Stomach (tissue), 9 donors: ENCODE results near the gene SMIM31. TPM values are rescaled to one million over a fixed set of nuclear protein-coding genes. Genes with fewer than 3 reads are reported as not detected.

Experiments used
- DNase-seq, 2 donors: peaks; one replicate each; pipeline versions ENCODE4 v3.0.0 to v3.0.0-alpha.2; 2013 to 2019
- H3K27ac ChIP-seq, 5 donors: fragments of 200-600 bp in 4 of 5; sonication (generic) in 4 of 5; one replicate each; pipeline ENCODE4 v1.5.1; 2013 to 2019; ENCODE audit warnings: mild to moderate bottlenecking in 1 of 5, moderate library complexity in 1 of 5
- H3K27me3 ChIP-seq, 3 donors: fragments of 200-600 bp; sonication (generic); one replicate each; pipeline ENCODE4 v1.5.1; 2017 to 2019; ENCODE audit warnings: mixed run types in 1 of 3
- H3K36me3 ChIP-seq, 4 donors: fragments of 200-600 bp; sonication (generic); 1 replicate in 3 of 4; 2 replicates in 1 of 4; pipeline ENCODE4 v1.5.1; 2016 to 2019
- H3K4me1 ChIP-seq, 4 donors: fragments of 200-600 bp; sonication (generic); one replicate each; pipeline ENCODE4 v1.5.1; 2016 to 2019
- H3K4me3 ChIP-seq, 4 donors: fragments of 200-600 bp; sonication (generic) in 3 of 4; one replicate each; pipeline ENCODE4 v1.5.1; 2016 to 2019; ENCODE audit warnings: mild to moderate bottlenecking in 1 of 4
- H3K9me3 ChIP-seq, 4 donors: fragments of 200-600 bp; sonication (generic); one replicate each; pipeline ENCODE4 v1.5.1; 2016 to 2019
- EP300 ChIP-seq: sonication (generic); formaldehyde crosslinking; IDR thresholded peaks from one replicate; pipeline ENCODE4 v1.6.1; 2017; ENCODE audit warnings: antibody characterized with exemption
- POLR2A ChIP-seq, 4 donors: fragments of 450-650 bp; IDR thresholded peaks; one replicate each; pipeline ENCODE4 v1.6.1; 2016; ENCODE audit warnings: antibody characterized with exemption in 4 of 4, control low read depth in 2 of 4, mild to moderate bottlenecking in 1 of 4, moderate library complexity in 1 of 4
- POLR2AphosphoS5 ChIP-seq, 3 donors: sonication (generic); formaldehyde crosslinking; IDR thresholded peaks; one replicate each; pipeline ENCODE4 v1.6.1; 2016; ENCODE audit warnings: antibody characterized with exemption in 3 of 3
- WGBS, 5 donors: extraction: QIAGEN DNeasy Blood & Tissue Kit in 3 of 5; methylation state at CpG; one replicate each; pipeline versions ENCODE4 v1.1.5 to v1.1.7; 2013 to 2018; 5-methylcytosine and 5-hydroxymethylcytosine counted together
- intact Hi-C: fragments of 100-400 bp; cut with DNase I; formaldehyde crosslinking; loops from one replicate; pipeline ENCODE4 v1.15.1; 2023; ENCODE audit warnings: low total_unique reads
- polyA plus RNA-seq, 3 donors: library from polyadenylated mRNA; stranded (reverse); fragments of 200-250 nt; gene quantifications; one replicate each; pipeline ENCODE4 v1.2.3, GENCODE V29; 2013
- total RNA-seq, 5 donors: library from RNA; depleted of rRNA; stranded (reverse); fragments of >200 nt; gene quantifications; one replicate each; pipeline versions ENCODE4 v1.1.0 to v1.2.3, GENCODE V29; 2014 to 2016
- TF ChIP-seq, protein P1 (sequence below), 7 experiments: fragments of 450-650 bp in 4 of 7; fragments of 200-600 bp in 3 of 7; sonication (generic) in 3 of 7; IDR thresholded peaks; one replicate each; pipeline ENCODE4 v1.5.1; 2016 to 2019; ENCODE audit warnings: antibody characterized with exemption in 7 of 7, control low read depth in 2 of 7, mild to moderate bottlenecking in 1 of 7
- donor health status: healthy with polysubstance abuse.
- donor health status: Bipolar disorder and iron deficiency.
- donor health status: healthy.

Gene SMIM31
- total and polyA plus RNA-seq, 8 donors, result 0.70 to 21.7 (median 1.2) TPM; not detected in 4

DNA sequence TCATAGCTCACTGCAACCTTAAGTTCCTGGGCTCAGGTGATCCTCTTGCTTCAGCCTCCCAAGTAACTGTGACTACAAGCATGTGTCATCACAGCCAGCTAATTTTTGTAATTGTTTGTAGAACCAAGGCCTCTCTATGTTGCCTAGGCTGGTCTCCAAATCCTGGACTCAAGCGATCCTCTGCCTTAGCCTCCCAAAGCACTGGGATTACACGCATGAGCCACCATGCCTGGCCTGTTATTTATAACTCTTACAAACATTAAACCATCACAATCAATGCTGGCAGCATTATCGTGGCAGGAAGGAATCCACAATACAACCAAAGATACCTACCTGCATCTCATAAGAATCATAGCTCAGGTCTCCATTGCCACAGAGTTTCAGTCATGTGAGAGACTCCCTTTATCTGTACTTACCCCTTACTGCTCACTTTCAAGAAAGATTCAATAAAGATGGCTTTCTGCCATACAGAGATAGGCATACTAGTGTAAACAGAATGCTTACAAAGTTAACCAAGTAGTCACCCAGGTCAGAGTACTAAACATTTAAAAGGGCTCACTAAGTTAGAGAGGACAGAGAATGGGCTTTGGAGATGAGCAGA, 48.5 kb downstream of the SMIM31 start:
- TF ChIP-seq, protein P1, sequence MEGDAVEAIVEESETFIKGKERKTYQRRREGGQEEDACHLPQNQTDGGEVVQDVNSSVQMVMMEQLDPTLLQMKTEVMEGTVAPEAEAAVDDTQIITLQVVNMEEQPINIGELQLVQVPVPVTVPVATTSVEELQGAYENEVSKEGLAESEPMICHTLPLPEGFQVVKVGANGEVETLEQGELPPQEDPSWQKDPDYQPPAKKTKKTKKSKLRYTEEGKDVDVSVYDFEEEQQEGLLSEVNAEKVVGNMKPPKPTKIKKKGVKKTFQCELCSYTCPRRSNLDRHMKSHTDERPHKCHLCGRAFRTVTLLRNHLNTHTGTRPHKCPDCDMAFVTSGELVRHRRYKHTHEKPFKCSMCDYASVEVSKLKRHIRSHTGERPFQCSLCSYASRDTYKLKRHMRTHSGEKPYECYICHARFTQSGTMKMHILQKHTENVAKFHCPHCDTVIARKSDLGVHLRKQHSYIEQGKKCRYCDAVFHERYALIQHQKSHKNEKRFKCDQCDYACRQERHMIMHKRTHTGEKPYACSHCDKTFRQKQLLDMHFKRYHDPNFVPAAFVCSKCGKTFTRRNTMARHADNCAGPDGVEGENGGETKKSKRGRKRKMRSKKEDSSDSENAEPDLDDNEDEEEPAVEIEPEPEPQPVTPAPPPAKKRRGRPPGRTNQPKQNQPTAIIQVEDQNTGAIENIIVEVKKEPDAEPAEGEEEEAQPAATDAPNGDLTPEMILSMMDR (IDR thresholded peaks at IDR 0.05), result no peak
- TF ChIP-seq EP300 (no peak), POLR2AphosphoS5 (IDR thresholded peaks at IDR 0.05) (no peak), POLR2A (IDR thresholded peaks at IDR 0.05) (no peak)
- Histone ChIP-seq H3K4me3 (no peak overlapping the region), H3K36me3 (no peaks in the 10 kb centered on the region), H3K27me3 (no peaks in the 10 kb centered on the region), H3K27ac (no peak overlapping the region), H3K9me3 (no peaks in the 10 kb centered on the region), H3K4me1 (no peaks in the 10 kb centered on the region)
- WGBS, 5 donors, result 63 to 80% (median 70%) methylated on average over 3 of the region's 3 CpGs
- DNase-seq, result no peak
- intact Hi-C loops, result no loop called here

DNA sequence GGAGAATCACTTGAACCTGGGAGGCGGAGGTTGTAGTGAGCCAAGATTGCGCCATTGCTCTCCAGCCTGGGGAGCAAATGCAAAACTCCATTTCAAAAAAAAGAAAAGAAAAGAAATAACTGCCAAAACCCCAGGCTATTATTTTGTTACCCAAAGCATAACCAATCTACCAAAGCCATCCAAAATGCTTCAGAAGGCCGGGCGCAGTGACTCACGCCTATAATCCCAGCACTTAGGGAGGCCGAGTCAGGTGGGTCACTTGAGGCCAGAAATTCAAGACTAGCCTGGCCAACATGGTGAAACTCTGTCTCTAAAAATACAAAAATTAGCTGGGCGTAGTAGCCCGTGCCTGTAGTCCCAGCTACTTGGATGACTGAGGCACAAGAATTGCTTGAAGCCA, 49.8 kb downstream of the SMIM31 start:
- no peak for DNase-seq
- 88 to 95% (median 95%) methylated on average over 8 of the region's 8 CpGs for WGBS, 5 donors
- Histone ChIP-seq H3K4me1 (no peaks in the 10 kb centered on the region), H3K27me3 (no peaks in the 10 kb centered on the region), H3K9me3 (no peaks in the 10 kb centered on the region), H3K4me3 (no peak overlapping the region), H3K36me3 (no peaks in the 10 kb centered on the region), H3K27ac (no peak overlapping the region)
- intact Hi-C loops, result no loop called here
- TF ChIP-seq EP300 (no peak), POLR2A (IDR thresholded peaks at IDR 0.05) (no peak), POLR2AphosphoS5 (IDR thresholded peaks at IDR 0.05) (no peak)
- TF ChIP-seq, protein P1 (IDR thresholded peaks at IDR 0.05), result no peak

DNA sequence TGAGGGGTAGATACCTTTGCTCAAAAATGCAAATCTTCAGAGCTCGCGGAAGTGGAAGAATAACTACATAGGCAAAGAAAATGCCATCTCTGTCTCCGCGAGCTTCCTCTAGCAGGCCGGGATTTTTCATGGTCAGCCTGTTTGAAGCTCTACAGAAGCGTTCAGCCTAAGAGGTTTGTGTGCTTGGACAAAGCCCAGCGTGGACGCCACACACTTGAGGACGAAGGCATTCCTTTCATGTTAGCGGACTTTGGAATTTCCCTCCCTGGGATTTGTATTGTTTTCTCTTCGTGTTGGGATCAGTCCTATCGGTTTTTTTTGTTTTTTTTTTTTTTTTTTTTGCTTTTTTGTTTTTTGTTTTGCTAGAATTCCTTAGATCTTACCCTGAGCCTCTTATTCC, 53.7 kb downstream of the SMIM31 start:
- intact Hi-C loops, result no loop called here
- Histone ChIP-seq H3K27ac (no peak overlapping the region), H3K36me3 (no peaks in the 10 kb centered on the region), H3K9me3 (no peaks in the 10 kb centered on the region), H3K4me1 (no peaks in the 10 kb centered on the region), H3K27me3 (no peaks in the 10 kb centered on the region), H3K4me3 (no peak overlapping the region)
- peak; percentile 3 to 36 for DNase-seq
- TF ChIP-seq POLR2AphosphoS5 (IDR thresholded peaks at IDR 0.05), result no peak
- no peak for TF ChIP-seq POLR2A (IDR thresholded peaks at IDR 0.05)
- WGBS, 5 donors, result 29 to 48% (median 37%) methylated on average over 12 of the region's 12 CpGs

DNA sequence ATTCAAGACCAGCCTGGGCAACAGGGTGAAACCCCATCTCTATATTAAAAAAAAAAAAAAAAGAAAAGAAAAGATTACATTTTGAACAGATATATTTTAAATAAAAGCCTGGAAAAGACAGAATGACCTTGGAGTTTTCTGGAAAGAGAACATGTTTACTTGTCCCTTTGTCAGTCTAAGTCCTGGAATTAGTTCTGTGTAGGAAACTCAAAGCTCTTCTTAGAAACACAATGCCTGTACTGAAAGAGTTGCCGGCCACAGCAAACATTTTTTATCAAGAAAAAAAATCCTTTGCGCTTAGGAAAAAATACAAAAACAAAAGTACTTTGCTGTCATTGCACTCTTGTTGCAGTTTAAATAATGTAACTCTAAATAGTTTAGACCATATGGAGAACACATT, 59.6 kb downstream of the SMIM31 start:
- TF ChIP-seq EP300, result no peak
- TF ChIP-seq, protein P1 (IDR thresholded peaks at IDR 0.05), result no peak
- no peak for TF ChIP-seq POLR2A (IDR thresholded peaks at IDR 0.05)
- no peak for TF ChIP-seq POLR2AphosphoS5 (IDR thresholded peaks at IDR 0.05)
- WGBS, 5 donors, result 20 to 39% (median 27%) methylated on average over 2 of the region's 2 CpGs
- Histone ChIP-seq H3K9me3 (no peaks in the 10 kb centered on the region), H3K36me3 (no peaks in the 10 kb centered on the region), H3K27me3 (no peaks in the 10 kb centered on the region), H3K4me3 (no peak overlapping the region), H3K4me1 (no peaks in the 10 kb centered on the region), H3K27ac (no peak overlapping the region)
- intact Hi-C loops, result no loop called here
- no peak for DNase-seq

DNA sequence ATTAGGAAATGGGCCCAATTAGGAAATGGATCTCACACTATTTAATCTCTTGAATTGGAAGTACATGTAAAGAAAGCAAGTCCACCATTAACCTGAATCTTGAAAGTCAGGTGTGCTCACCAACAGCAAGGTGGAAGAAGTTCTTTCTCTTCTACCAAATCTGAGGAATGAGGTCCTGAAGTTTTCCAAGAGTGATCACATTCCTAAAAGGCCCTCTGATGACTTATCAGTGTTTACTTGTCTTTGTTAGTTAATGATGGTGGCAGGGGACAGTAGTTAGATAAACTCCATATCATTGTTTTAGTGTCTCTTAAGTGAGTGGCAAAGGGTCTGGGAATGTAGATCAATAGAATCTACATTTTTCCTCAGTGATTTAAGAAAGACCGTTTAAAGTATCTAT, 61.8 kb downstream of the SMIM31 start:
- DNase-seq, result no peak
- no peaks in the 10 kb centered on the region for H3K27me3 ChIP-seq
- WGBS, 5 donors, result 19 to 51% (median 33%) methylated on average over 1 of the region's 1 CpG
- TF ChIP-seq POLR2A (IDR thresholded peaks at IDR 0.05) (no peak), POLR2AphosphoS5 (IDR thresholded peaks at IDR 0.05) (no peak), EP300 (no peak)
- TF ChIP-seq, protein P1 (IDR thresholded peaks at IDR 0.05), result no peak
- H3K9me3 ChIP-seq, result no peaks in the 10 kb centered on the region
- no peak overlapping the region for H3K4me3 ChIP-seq
- H3K4me1 ChIP-seq, result no peaks in the 10 kb centered on the region
- intact Hi-C loops, result no loop called here
- no peak overlapping the region for H3K27ac ChIP-seq
- no peaks in the 10 kb centered on the region for H3K36me3 ChIP-seq
